H54 (cell line): ENCODE results near the gene ERBIN.
A peak's percentile ranks its signal among the peaks of the same experiment; 100 is the strongest.

Source experiments
- DNase-seq: peaks from one replicate; pipeline ENCODE4 v3.0.0; 2011; ENCODE audit warnings: low spot score, mixed read lengths; ENCODE audit not compliant: insufficient read length
- FAIRE-seq: peaks from 3 replicates; lab custom pipeline; 2011; peaks lifted over from hg19 to GRCh38; lab: Jason Lieb, UNC
- POLR2A ChIP-seq: IDR thresholded peaks from 2 replicates; pipeline ENCODE4 v1.6.1; 2011; ENCODE audit warnings: low read depth, mild to moderate bottlenecking, low read length

ERBIN gene

GRCh38 chr5:66118304-66118703 is 191.9 kb downstream of the ERBIN start:
- no peak for TF ChIP-seq POLR2A
- FAIRE-seq (no peak), DNase-seq (no peak)

GRCh38 chr5:66122379-66123034 is 196.1 kb downstream of the ERBIN start:
- FAIRE-seq (peak; percentile 77), DNase-seq (no peak)
- TF ChIP-seq POLR2A = no peak

- DNase-seq (no peak), FAIRE-seq (no peak)
- no peak for TF ChIP-seq POLR2A
Measured at GRCh38 chr5:66129144-66129543, 202.8 kb downstream of the ERBIN start.

GRCh38 chr5:66130493-66130892 is 204.1 kb downstream of the ERBIN start:
- DNase-seq (no peak), FAIRE-seq (no peak)

More at GRCh38 chr5:66130493-66130892, 204.1 kb downstream of the ERBIN start:
- TF ChIP-seq POLR2A = no peak
